ENCODE results near the gene KCNIP4. TPM values are rescaled to one million over a fixed set of nuclear protein-coding genes. Genes with fewer than 3 reads are reported as not detected.

KCNIP4 gene
- total RNA-seq, 1 donor from 2014 or later = not detected

DNA sequence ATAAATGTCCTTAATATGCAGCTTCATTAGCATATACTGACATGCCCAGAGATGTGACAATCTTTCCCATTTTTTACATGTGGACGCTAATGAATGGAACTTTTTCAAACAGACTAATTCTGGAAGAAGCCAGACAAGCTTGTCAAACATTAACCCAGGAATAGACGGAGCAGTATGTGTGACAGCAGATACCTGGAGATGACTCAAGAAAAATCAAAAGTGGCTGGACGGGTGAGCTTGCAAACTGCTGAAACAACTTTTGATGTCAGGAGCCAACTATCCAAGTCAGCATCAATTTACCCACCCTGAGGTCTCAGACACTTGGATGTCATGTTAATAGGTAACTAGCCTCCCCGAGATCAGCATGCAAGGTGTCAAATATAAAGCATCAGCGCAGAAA is 1065.3 kb downstream of the KCNIP4 start:
- H3K4me1 Mint-ChIP-seq (ENCODE audit: low read depth) = no peaks in the 10 kb centered on the region
- H3K27ac Mint-ChIP-seq = no peak overlapping the region
- H3K4me3 Mint-ChIP-seq = no peak overlapping the region
- intact Hi-C loops (cut with micrococcal nuclease) = no loop called here
- no peaks in the 10 kb centered on the region for H3K27me3 Mint-ChIP-seq (ENCODE audit: insufficient read depth)
- no peak for DNase-seq (ENCODE audit: low spot score)
- no peaks in the 10 kb centered on the region for H3K36me3 Mint-ChIP-seq (ENCODE audit: low read depth)
- peaks cover 4% of the 10 kb centered on the region for H3K9me3 Mint-ChIP-seq

DNA sequence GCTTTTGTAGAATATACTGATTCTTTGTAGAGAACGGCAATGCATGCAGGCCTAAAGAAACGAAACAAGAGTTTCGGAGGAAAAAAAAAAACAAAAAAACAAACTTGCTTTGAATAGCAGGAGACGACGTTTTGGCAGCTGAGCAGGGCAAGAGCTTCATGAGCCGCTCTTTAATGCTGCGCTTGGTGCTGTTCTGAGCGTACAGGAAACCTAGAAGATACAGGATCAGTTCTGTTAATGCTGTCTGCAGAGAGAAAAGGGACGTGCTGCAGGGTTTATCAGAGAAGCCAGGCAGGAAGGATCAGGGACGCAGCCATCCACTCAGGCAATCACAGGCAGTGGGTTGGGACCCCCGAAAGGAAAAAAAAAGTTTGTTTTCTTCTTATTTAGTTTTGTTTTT is 1066.1 kb downstream of the KCNIP4 start:
- no peaks in the 10 kb centered on the region for H3K4me1 Mint-ChIP-seq (ENCODE audit: low read depth)
- peaks cover 9% of the 10 kb centered on the region for H3K9me3 Mint-ChIP-seq
- no peaks in the 10 kb centered on the region for H3K36me3 Mint-ChIP-seq (ENCODE audit: low read depth)
- no peak overlapping the region for H3K4me3 Mint-ChIP-seq
- no peak overlapping the region for H3K27ac Mint-ChIP-seq
- intact Hi-C loops (cut with micrococcal nuclease) = no loop called here
- H3K27me3 Mint-ChIP-seq (ENCODE audit: insufficient read depth) = no peaks in the 10 kb centered on the region
- DNase-seq (ENCODE audit: low spot score) = no peak

DNA sequence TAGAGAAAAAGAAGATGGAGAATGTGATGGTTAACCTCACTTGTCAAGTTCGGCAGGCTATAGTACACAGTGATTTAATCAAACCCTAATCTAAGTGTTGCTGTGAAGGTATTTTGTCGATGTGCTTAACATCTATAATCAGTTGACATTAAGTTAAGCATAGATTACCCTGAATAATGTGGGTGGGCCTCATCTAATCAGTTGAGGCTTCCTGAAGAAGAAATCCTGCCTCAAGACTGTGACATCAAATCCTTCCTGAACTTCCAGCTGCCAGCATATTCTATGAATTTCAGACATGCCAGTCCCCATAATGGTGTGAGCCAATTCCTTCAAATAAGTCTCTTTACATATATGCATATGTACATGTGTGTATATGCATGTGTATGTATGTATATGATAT is 1066.9 kb downstream of the KCNIP4 start:
- H3K36me3 Mint-ChIP-seq (ENCODE audit: low read depth) = no peaks in the 10 kb centered on the region
- H3K9me3 Mint-ChIP-seq = peaks cover 12% of the 10 kb centered on the region
- no peak overlapping the region for H3K4me3 Mint-ChIP-seq
- no peaks in the 10 kb centered on the region for H3K27me3 Mint-ChIP-seq (ENCODE audit: insufficient read depth)
- DNase-seq (ENCODE audit: low spot score) = no peak
- H3K27ac Mint-ChIP-seq = no peak overlapping the region
- no peaks in the 10 kb centered on the region for H3K4me1 Mint-ChIP-seq (ENCODE audit: low read depth)
- intact Hi-C loops (cut with micrococcal nuclease) = no loop called here

DNA sequence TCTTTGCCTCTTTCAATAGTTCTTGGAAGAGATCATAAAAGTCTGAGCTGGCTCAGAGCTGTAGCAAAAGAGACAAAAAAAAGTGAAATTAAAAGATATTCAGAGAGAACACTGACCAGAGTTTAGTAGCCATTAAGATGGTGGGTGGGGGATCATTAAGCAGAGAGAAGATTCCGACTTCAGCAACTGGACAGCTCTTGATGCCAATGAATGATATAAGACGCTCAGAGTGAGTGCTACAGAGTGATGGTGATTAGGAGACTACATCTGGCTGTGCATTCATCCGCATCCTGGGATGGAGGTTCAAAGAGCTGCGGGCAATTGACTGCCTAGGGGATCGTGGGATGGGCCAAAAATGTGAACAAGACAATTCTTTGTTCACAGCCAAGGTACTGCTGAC is 1069.8 kb downstream of the KCNIP4 start:
- no peaks in the 10 kb centered on the region for H3K4me1 Mint-ChIP-seq (ENCODE audit: low read depth)
- peaks cover 14% of the 10 kb centered on the region for H3K9me3 Mint-ChIP-seq
- no peak overlapping the region for H3K4me3 Mint-ChIP-seq
- intact Hi-C loops (cut with micrococcal nuclease) = no loop called here
- no peak overlapping the region for H3K27ac Mint-ChIP-seq
- no peak for DNase-seq (ENCODE audit: low spot score)
- no peaks in the 10 kb centered on the region for H3K27me3 Mint-ChIP-seq (ENCODE audit: insufficient read depth)
- H3K36me3 Mint-ChIP-seq (ENCODE audit: low read depth) = no peaks in the 10 kb centered on the region

DNA sequence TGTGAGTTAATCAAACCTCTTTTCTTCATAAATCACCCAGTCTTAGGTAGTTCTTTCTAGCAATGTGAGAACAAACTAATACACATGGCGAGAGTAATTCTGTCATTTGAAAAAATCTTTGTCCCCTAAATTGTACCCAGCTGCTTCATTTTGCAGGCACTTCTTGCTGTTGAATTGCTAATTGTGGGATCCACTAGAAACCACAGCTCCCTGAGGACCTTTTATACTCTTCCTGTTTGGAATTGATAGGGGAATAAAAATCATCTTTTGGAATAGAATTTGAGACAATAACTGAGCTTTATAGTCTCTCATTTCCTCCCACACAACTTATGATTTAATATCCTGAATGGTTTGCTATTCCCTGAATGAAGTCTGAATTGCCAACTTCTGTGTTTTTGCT is 1078.1 kb downstream of the KCNIP4 start:
- Mint-ChIP-seq H3K27ac (no peak overlapping the region), H3K9me3 (peaks cover 7% of the 10 kb centered on the region), H3K36me3 (ENCODE audit: low read depth) (no peaks in the 10 kb centered on the region), H3K4me1 (ENCODE audit: low read depth) (no peaks in the 10 kb centered on the region), H3K4me3 (no peak overlapping the region), H3K27me3 (ENCODE audit: insufficient read depth) (no peaks in the 10 kb centered on the region)
- intact Hi-C loops (cut with micrococcal nuclease) = no loop called here
- DNase-seq (ENCODE audit: low spot score) = no peak

DNA sequence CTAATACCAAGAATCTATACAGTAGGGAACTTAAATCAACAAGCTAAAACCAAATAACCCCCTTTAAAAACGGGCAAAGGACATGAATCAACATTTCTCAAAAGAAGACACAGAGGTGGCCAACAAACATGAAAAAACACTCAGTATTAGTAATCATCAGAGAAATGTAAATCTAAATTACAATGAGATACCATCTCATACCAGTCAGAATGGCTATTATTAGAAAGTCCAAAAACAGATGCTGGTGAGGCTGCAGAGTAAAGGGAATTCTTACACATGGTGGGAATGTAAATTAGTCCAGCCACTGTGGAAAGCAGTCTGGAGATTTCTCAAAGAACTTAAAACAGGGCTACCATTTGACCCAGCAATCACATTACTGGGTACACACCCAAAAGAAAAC is 1080.5 kb downstream of the KCNIP4 start:
- peaks cover 5% of the 10 kb centered on the region for H3K9me3 Mint-ChIP-seq
- H3K27me3 Mint-ChIP-seq (ENCODE audit: insufficient read depth) = no peaks in the 10 kb centered on the region
- DNase-seq (ENCODE audit: low spot score) = no peak
- intact Hi-C loops (cut with micrococcal nuclease) = no loop called here
- no peaks in the 10 kb centered on the region for H3K4me1 Mint-ChIP-seq (ENCODE audit: low read depth)
- H3K4me3 Mint-ChIP-seq = no peak overlapping the region
- no peaks in the 10 kb centered on the region for H3K36me3 Mint-ChIP-seq (ENCODE audit: low read depth)
- no peak overlapping the region for H3K27ac Mint-ChIP-seq

DNA sequence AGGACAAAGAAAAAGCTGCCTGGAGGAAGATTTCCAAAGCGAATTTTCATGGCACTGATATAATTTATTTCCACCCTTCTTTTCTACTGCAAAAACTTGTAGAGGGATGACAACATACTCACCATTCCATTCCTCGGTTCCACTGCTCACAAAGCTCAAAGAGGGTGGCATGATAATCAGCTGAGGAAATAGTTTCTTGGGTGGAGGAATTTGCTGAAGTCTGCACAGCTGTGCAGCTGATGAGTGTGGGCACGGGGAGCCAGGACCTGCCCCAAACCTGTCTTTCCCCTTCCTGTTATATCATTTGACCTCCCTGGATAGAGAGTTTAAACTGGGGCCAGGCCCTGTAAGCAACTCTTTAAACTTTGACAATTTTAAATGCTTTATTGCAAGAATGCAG is 1087.7 kb downstream of the KCNIP4 start:
- Mint-ChIP-seq H3K27ac (no peak overlapping the region), H3K27me3 (ENCODE audit: insufficient read depth) (no peaks in the 10 kb centered on the region), H3K4me1 (ENCODE audit: low read depth) (no peaks in the 10 kb centered on the region), H3K36me3 (ENCODE audit: low read depth) (no peaks in the 10 kb centered on the region), H3K4me3 (no peak overlapping the region), H3K9me3 (peaks cover 15% of the 10 kb centered on the region)
- intact Hi-C loops (cut with micrococcal nuclease) = no loop called here
- DNase-seq (ENCODE audit: low spot score) = no peak

- H3K27ac Mint-ChIP-seq = no peak overlapping the region
- no peaks in the 10 kb centered on the region for H3K4me1 Mint-ChIP-seq (ENCODE audit: low read depth)
- intact Hi-C loops (cut with micrococcal nuclease) = no loop called here
- H3K9me3 Mint-ChIP-seq = peaks cover 18% of the 10 kb centered on the region
- DNase-seq (ENCODE audit: low spot score) = no peak
- no peak overlapping the region for H3K4me3 Mint-ChIP-seq
- H3K27me3 Mint-ChIP-seq (ENCODE audit: insufficient read depth) = no peaks in the 10 kb centered on the region
- H3K36me3 Mint-ChIP-seq (ENCODE audit: low read depth) = no peaks in the 10 kb centered on the region
These were observed 1089.3 kb downstream of the KCNIP4 start for GRCh38 chr4:20859097-20859781.

GRCh38 chr4:20857081-20857480 is 1091.5 kb downstream of the KCNIP4 start:
- no peaks in the 10 kb centered on the region for H3K4me1 Mint-ChIP-seq (ENCODE audit: low read depth)
- peaks cover 7% of the 10 kb centered on the region for H3K9me3 Mint-ChIP-seq
- no peak overlapping the region for H3K4me3 Mint-ChIP-seq
- intact Hi-C loops (cut with micrococcal nuclease) = no loop called here
- no peak for DNase-seq (ENCODE audit: low spot score)
- H3K27ac Mint-ChIP-seq = no peak overlapping the region
- H3K36me3 Mint-ChIP-seq (ENCODE audit: low read depth) = no peaks in the 10 kb centered on the region
- H3K27me3 Mint-ChIP-seq (ENCODE audit: insufficient read depth) = no peaks in the 10 kb centered on the region

DNA sequence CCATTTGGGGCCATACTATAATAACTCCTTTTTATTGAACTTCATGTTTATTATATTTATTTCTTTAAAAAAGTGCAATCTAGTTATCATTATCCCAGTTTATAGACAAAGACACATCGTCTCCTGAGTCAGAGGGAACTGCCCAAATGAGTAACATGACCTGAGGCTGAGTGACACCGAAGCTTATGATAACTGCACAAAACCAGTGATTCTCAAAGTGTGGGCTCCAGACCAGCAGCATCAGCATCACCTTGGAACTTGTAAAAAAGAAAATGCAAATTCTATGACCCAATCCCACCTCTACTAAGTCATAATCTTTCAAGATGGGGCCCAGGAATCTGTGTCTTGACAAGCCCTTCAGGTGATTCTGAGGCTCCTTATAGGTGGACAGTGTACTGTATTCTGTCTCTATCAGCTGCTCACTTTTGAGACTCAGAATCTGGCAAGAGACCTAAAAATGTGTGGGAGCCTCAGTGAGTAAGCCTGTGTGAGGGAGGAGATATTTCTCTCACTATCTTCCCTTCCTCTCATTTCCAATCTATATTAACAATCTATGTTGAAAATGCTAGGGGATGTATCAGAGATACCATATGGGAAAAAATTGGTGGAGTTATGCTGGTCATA is 1101.3 kb downstream of the KCNIP4 start:
- DNase-seq (ENCODE audit: low spot score) = no peak
- Mint-ChIP-seq H3K9me3 (peaks cover 11% of the 10 kb centered on the region), H3K27me3 (ENCODE audit: insufficient read depth) (no peaks in the 10 kb centered on the region), H3K36me3 (ENCODE audit: low read depth) (no peaks in the 10 kb centered on the region), H3K27ac (no peak overlapping the region), H3K4me3 (no peak overlapping the region), H3K4me1 (ENCODE audit: low read depth) (no peaks in the 10 kb centered on the region)
- intact Hi-C loops (cut with micrococcal nuclease) = no loop called here

DNA sequence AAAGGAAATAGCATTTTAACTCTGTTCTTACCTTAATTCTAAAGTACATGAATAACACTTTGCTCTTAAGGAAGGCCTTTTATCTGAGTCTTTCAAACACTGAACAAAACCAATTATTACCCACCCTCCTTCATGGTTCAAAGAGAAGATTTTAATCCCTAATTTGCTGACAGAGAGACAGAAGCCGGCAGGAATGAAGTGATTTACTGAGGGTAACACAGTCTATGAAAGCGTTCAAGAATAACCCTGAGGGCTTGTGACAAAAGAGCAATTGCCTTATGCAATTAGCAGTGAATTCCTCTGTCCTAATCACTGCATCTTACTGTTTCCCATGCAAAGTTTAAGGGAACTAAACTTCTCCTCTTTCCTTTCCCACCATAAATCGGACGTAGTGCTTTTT is 1104.3 kb downstream of the KCNIP4 start:
- no peak overlapping the region for H3K27ac Mint-ChIP-seq
- intact Hi-C loops (cut with micrococcal nuclease) = no loop called here
- H3K4me1 Mint-ChIP-seq (ENCODE audit: low read depth) = no peaks in the 10 kb centered on the region
- no peaks in the 10 kb centered on the region for H3K9me3 Mint-ChIP-seq
- H3K4me3 Mint-ChIP-seq = no peak overlapping the region
- no peaks in the 10 kb centered on the region for H3K36me3 Mint-ChIP-seq (ENCODE audit: low read depth)
- no peaks in the 10 kb centered on the region for H3K27me3 Mint-ChIP-seq (ENCODE audit: insufficient read depth)
- DNase-seq (ENCODE audit: low spot score) = no peak

DNA sequence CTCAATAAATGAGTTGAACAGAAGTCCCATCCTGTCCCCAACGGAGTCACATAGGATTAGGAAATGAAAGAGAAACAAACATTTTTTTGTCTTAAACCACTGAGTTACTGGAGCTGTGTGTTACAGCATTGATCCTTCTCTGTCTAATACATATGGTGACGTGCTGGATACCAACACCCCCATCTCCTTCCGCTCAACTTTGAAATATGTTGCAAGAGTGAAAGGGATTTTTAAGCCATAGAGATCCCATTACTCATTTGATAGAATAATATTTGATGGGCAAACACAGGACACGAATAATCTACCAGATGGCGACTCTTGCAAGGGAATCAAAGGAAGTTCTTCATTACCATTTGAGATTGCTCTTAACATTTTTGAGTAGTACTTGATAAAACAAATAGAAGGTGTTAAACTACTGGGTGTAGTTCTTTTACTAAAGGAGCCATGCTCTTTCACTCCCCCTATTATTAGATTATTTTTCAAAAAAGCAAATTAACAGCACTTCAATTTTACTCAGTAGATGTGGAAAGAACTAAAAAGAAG is 1107.9 kb downstream of the KCNIP4 start:
- intact Hi-C loops (cut with micrococcal nuclease) = no loop called here
- no peak overlapping the region for H3K4me3 Mint-ChIP-seq

GRCh38 chr4:20839957-20840356 is 1108.6 kb downstream of the KCNIP4 start:
- H3K4me1 Mint-ChIP-seq (ENCODE audit: low read depth) = no peaks in the 10 kb centered on the region
- DNase-seq (ENCODE audit: low spot score) = no peak
- intact Hi-C loops (cut with micrococcal nuclease) = no loop called here
- H3K9me3 Mint-ChIP-seq = no peaks in the 10 kb centered on the region
- H3K27me3 Mint-ChIP-seq (ENCODE audit: insufficient read depth) = no peaks in the 10 kb centered on the region
- H3K4me3 Mint-ChIP-seq = no peak overlapping the region
- H3K36me3 Mint-ChIP-seq (ENCODE audit: low read depth) = no peaks in the 10 kb centered on the region
- H3K27ac Mint-ChIP-seq = no peak overlapping the region

More for the DNA sequence above, 1107.9 kb downstream of the KCNIP4 start:
- no peak overlapping the region for H3K27ac Mint-ChIP-seq
- no peak for DNase-seq (ENCODE audit: low spot score)
- H3K4me1 Mint-ChIP-seq (ENCODE audit: low read depth) = no peaks in the 10 kb centered on the region
- H3K9me3 Mint-ChIP-seq = no peaks in the 10 kb centered on the region
- no peaks in the 10 kb centered on the region for H3K27me3 Mint-ChIP-seq (ENCODE audit: insufficient read depth)
- H3K36me3 Mint-ChIP-seq (ENCODE audit: low read depth) = no peaks in the 10 kb centered on the region
